Endothelial cell of umbilical vein (primary cell): ENCODE data around the gene ATAD2B. TPM values are rescaled to one million over a fixed set of nuclear protein-coding genes. Genes with fewer than 3 reads are reported as not detected.
A peak's percentile ranks its signal among the peaks of the same experiment; 100 is the strongest.

Experiments
- BruUV-seq: library from RNA; stranded (reverse); fragments of 400-500 nt; replicated peaks from 2 replicates; lab custom pipeline; 2021; lab: Mats Ljungman, UMichigan
- CTCF ChIA-PET: fragments of 300-600, 350-600 bp; sonication (Branson Sonifier 250); formaldehyde crosslinking; loops from one replicate; lab custom pipeline; 2021; ENCODE audit warnings: antibody characterized with exemption, inconsistent platforms; lab: Charles Lee
- POLR2A ChIA-PET: fragments of 300-600, 350-600 bp; sonication (Branson Sonifier 250); formaldehyde crosslinking; loops from one replicate; lab custom pipeline; 2021; ENCODE audit warnings: antibody characterized with exemption, inconsistent platforms; lab: Charles Lee
- DNase-seq: peaks from one replicate; pipeline ENCODE4 v3.0.0-alpha.2; 2011; ENCODE audit warnings: low read depth, low spot score
- FAIRE-seq: peaks from 2 replicates; lab custom pipeline; 2011; peaks lifted over from hg19 to GRCh38; lab: Jason Lieb, UNC
- H2AFZ ChIP-seq: 2 replicates; pipeline ENCODE4 v1.6.0; 2012; ENCODE audit warnings: low read depth, low read length, control low read depth, inconsistent platforms
- H3K27ac ChIP-seq: 2 replicates; pipeline ENCODE4 v1.5.1; 2011; ENCODE audit warnings: low read depth, mild to moderate bottlenecking, control low read depth, low read length, moderate library complexity; ENCODE audit not compliant: insufficient read depth
- H3K27me3 ChIP-seq, 2 experiments: 2 replicates each; pipeline versions ENCODE4 v1.6.0 to v1.6.1; 2011; ENCODE audit warnings: low read length in 2 of 2, mixed read lengths in 1 of 2; ENCODE audit not compliant: control insufficient read depth in 2 of 2, insufficient read depth in 2 of 2
- H3K36me3 ChIP-seq, 2 experiments: 2 replicates in 1 of 2; 3 replicates in 1 of 2; pipeline ENCODE4 v1.5.1; 2011; ENCODE audit warnings: low read length in 2 of 2, mild to moderate bottlenecking in 1 of 2, moderate library complexity in 1 of 2; ENCODE audit not compliant: control insufficient read depth in 2 of 2, insufficient read depth in 2 of 2; ENCODE audit errors: extremely low read depth in 1 of 2
- H3K4me1 ChIP-seq: 3 replicates; pipeline ENCODE4 v1.5.1; 2011; ENCODE audit warnings: mild to moderate bottlenecking, low read length; ENCODE audit not compliant: control insufficient read depth, insufficient read depth; ENCODE audit errors: extremely low read depth
- H3K4me2 ChIP-seq: 2 replicates; pipeline ENCODE4 v1.6.1; 2011; ENCODE audit warnings: low read length, control low read depth, mixed read lengths; ENCODE audit not compliant: insufficient read depth
- H3K4me3 ChIP-seq, 3 experiments: fragments of 200-600 bp in 1 of 3; sonication (generic), shearing (Covaris generic) in 1 of 3; replicated peaks in 1 of 3; 2 replicates each; pipeline ENCODE4 v1.5.1; 2011 to 2016; ENCODE audit warnings: control low read depth in 3 of 3, low read length in 3 of 3, mild to moderate bottlenecking in 2 of 3, inconsistent platforms in 1 of 3, low read depth in 1 of 3, moderate library complexity in 1 of 3; ENCODE audit not compliant: insufficient read depth in 1 of 3
- H3K79me2 ChIP-seq: 2 replicates; pipeline ENCODE4 v1.6.0; 2012; ENCODE audit warnings: low read length, inconsistent platforms; ENCODE audit not compliant: control insufficient read depth, insufficient read depth
- H3K9ac ChIP-seq: replicated peaks from 2 replicates; pipeline ENCODE3; 2011; ENCODE audit warnings: low read length, control low read depth; ENCODE audit not compliant: insufficient read depth; ENCODE audit errors: extremely low read depth
- H3K9me1 ChIP-seq: replicated peaks from 3 replicates; pipeline ENCODE4 v1.6.0; 2011; ENCODE audit warnings: mild to moderate bottlenecking, low read length; ENCODE audit not compliant: control insufficient read depth, insufficient read depth; ENCODE audit errors: extremely low read depth
- H3K9me3 ChIP-seq: replicated peaks from 2 replicates; pipeline ENCODE4 v1.5.1; 2012; ENCODE audit warnings: low read length, inconsistent platforms; ENCODE audit not compliant: control insufficient read depth, insufficient read depth
- H4K20me1 ChIP-seq: replicated peaks from 2 replicates; pipeline ENCODE3; 2011; ENCODE audit warnings: mild to moderate bottlenecking, low read length; ENCODE audit not compliant: control insufficient read depth, insufficient read depth; ENCODE audit errors: extremely low read depth
- CTCF ChIP-seq, 2 donors: IDR thresholded peaks; 1 replicate in 1 of 2; 2 replicates in 1 of 2; pipeline ENCODE4 v1.5.1; 2011; ENCODE audit warnings: low read length in 2 of 2, mild to moderate bottlenecking in 2 of 2, moderate library complexity in 2 of 2, control low read depth in 1 of 2, inconsistent platforms in 1 of 2, low read depth in 1 of 2; ENCODE audit not compliant: insufficient read depth in 1 of 2; ENCODE audit errors: extremely low read depth in 1 of 2
- EZH2 ChIP-seq: IDR thresholded peaks from 2 replicates; pipeline ENCODE4 v1.6.1; 2012; ENCODE audit warnings: borderline replicate concordance, low read depth, mild to moderate bottlenecking, moderate library complexity, low read length, inconsistent platforms; ENCODE audit not compliant: severe bottlenecking
- FOS ChIP-seq: IDR thresholded peaks from 2 replicates; pipeline ENCODE4 v1.6.1; 2011; ENCODE audit warnings: mild to moderate bottlenecking, low read length, moderate library complexity, borderline replicate concordance; ENCODE audit not compliant: insufficient read depth
- GATA2 ChIP-seq: IDR thresholded peaks from 2 replicates; pipeline ENCODE4 v1.7.0; 2011; ENCODE audit warnings: low read depth, mild to moderate bottlenecking, moderate library complexity, mixed read lengths, low read length; ENCODE audit not compliant: insufficient read length, insufficient read depth
- JUN ChIP-seq: IDR thresholded peaks from 2 replicates; pipeline ENCODE4 v1.6.1; 2011; ENCODE audit warnings: borderline replicate concordance, low read depth; ENCODE audit not compliant: insufficient read length, insufficient read depth
- MAX ChIP-seq: IDR thresholded peaks from 2 replicates; pipeline ENCODE4 v1.6.1; 2011; ENCODE audit not compliant: insufficient read depth, insufficient read length
- MYC ChIP-seq: IDR thresholded peaks from one replicate; pipeline ENCODE4 v1.6.1; 2011; ENCODE audit warnings: mild to moderate bottlenecking, low read depth, low read length
- POLR2A ChIP-seq: IDR thresholded peaks from 2 replicates; pipeline ENCODE4 v1.6.1; 2012; ENCODE audit warnings: low read depth, mild to moderate bottlenecking, control low read depth, low read length
- POLR2AphosphoS5 ChIP-seq: IDR thresholded peaks from 2 replicates; pipeline ENCODE4 v1.6.1; 2012; ENCODE audit warnings: low read depth, mild to moderate bottlenecking, control low read depth, low read length, moderate library complexity; ENCODE audit not compliant: insufficient read depth
- dilution Hi-C: fragments of 300-500 bp; cut with MboI; formaldehyde crosslinking; loops from one replicate; pipeline ENCODE4 v1.15.0; 2019; ENCODE audit warnings: low sequenced_read_pairs; ENCODE audit not compliant: extremely low pct_ligation_motif_present
- intact Hi-C: fragments of 100-400 bp; cut with micrococcal nuclease; formaldehyde crosslinking; loops from one replicate; pipeline ENCODE4 v1.10.0; 2022
- polyA plus RNA-seq, 4 experiments: library from polyadenylated mRNA; depleted of rRNA in 3 of 4; stranded (reverse) in 3 of 4; unstranded in 1 of 4; fragments of >200 nt; gene quantifications; 2 replicates each; pipeline versions ENCODE4 v1.2.1 to v1.2.3, GENCODE V29; 2011 to 2012; ENCODE audit warnings: missing spikeins in 1 of 4
- total RNA-seq: library from RNA; stranded (reverse); gene quantifications from 2 replicates; pipeline ENCODE4 v1.2.3, GENCODE V29; 2021

Gene ATAD2B
- total and polyA plus RNA-seq, 2 donors (not counting 3 experiments of a cell fraction or from before 2014, with no cell fraction given) = 2.5 to 19.1 TPM

DNA sequence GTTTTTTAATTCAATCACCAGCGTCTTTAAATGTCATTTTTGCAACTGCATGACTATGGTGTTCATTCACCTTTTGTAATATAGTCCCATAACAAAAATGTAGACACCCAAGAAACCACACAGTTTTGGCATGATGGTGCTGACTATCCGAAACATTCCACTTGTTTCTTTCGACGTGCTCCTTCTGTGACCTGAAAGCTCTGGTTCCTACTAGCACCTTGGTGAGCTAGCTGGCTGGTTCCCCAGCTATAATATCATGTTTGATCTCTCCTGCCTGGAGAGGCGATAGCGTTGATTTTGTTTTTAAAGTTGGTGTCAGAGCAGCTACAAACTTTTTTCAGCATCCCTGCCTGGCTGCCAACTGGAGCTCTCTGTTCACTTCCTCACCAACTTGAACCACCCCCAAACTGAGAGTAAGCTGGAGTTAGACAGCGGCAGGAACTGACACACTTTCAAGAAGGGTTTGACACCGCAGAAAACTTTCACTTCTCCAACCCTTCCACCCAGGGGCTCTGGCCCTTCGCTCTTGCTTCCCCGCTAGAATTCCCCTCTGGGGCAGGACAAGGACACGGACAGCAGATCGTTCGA is 1.1 kb downstream of the ATAD2B start:
- POLR2A ChIA-PET = interaction anchor here (0.9 to 1.6 kb wide), 2 partner anchors 14 to 149 kb away, joined by 3 to 7 read pairs; partner anchors contain the start of gene UBXN2A
- FAIRE-seq = peak; percentile 80
- H4K20me1 ChIP-seq = peaks cover 9% of the 10 kb centered on the region

More for the DNA sequence above, 1.1 kb downstream of the ATAD2B start:
- Histone ChIP-seq H3K4me1 (peaks cover 23% of the 10 kb centered on the region), H3K27me3 (no peaks in the 10 kb centered on the region), H3K9me1 (no peaks in the 10 kb centered on the region), H3K4me2 (peak overlapping the region; percentile 95), H3K27ac (peak overlapping the region; percentile 82), H3K4me3 (peak overlapping the region; percentile 73 to 79 (median 78)), H3K36me3 (no peaks in the 10 kb centered on the region), H3K79me2 (peaks cover 58% of the 10 kb centered on the region), H3K9me3 (no peaks in the 10 kb centered on the region), H3K9ac (peak overlapping the region; percentile 91), H2AFZ (peak overlapping the region; percentile 66)
- dilution Hi-C loops = no loop called here
- intact Hi-C loops = loop anchor here (1.0 to 10.0 kb wide), 4 partner anchors 89 to 439 kb away; partner anchors contain the start of gene ITSN2
- no peak for TF ChIP-seq POLR2AphosphoS5
- no peak for TF ChIP-seq MYC
- no peak for TF ChIP-seq MAX
- TF ChIP-seq JUN = no peak
- TF ChIP-seq CTCF (IDR thresholded peaks at IDR 0.05; ENCODE audit: extremely low read depth in 1 of 2, insufficient read depth in 1 of 2, low read depth in 1 of 2, low read length in 2 of 2) = no peak
- TF ChIP-seq GATA2 = no peak
- TF ChIP-seq FOS = no peak
- TF ChIP-seq POLR2A = no peak
- TF ChIP-seq EZH2 = no peak
- no TSS peak for BruUV-seq
- CTCF ChIA-PET = interaction anchor here (0.8 to 4.8 kb wide), 17 partner anchors 11 to 238 kb away, joined by 3 to 68 read pairs (median 5); partner anchors contain the start of genes SF3B6, TP53I3 and UBXN2A
- DNase-seq = peak; percentile 76
